Colonic mucosa (tissue), 4 donors: Measurements from ENCODE around the gene FAM168B. TPM values are rescaled to one million over a fixed set of nuclear protein-coding genes. Genes with fewer than 3 reads are reported as not detected.

Source experiments
- DNase-seq: peaks from one replicate; pipeline ENCODE4 v3.0.0-alpha.2; 2020
- H3K27ac ChIP-seq: fragments of 200-600 bp; one replicate; pipeline ENCODE4 v1.8.0; 2021
- H3K27me3 ChIP-seq: fragments of 200-600 bp; one replicate; pipeline ENCODE4 v1.8.0; 2021
- H3K36me3 ChIP-seq: fragments of 200-600 bp; one replicate; pipeline ENCODE4 v1.8.0; 2021
- H3K4me1 ChIP-seq: fragments of 200-600 bp; one replicate; pipeline ENCODE4 v1.8.0; 2021; ENCODE audit warnings: mild to moderate bottlenecking
- H3K4me3 ChIP-seq: fragments of 200-600 bp; one replicate; pipeline ENCODE4 v1.8.0; 2021
- H3K9ac ChIP-seq, 2 donors: one replicate each; pipeline ENCODE4 v1.7.0; 2013; ENCODE audit warnings: control low read depth in 2 of 2, low read depth in 2 of 2, low read length in 2 of 2
- H3K9me3 ChIP-seq: fragments of 200-600 bp; one replicate; pipeline ENCODE4 v1.8.0; 2021
- intact Hi-C: fragments of 100-400 bp; cut with DNase I; formaldehyde crosslinking; loops from one replicate; pipeline ENCODE4 v1.14.1; 2022
- total RNA-seq, 2 donors: library from RNA; stranded (reverse); fragmentation: NEBNext Ultra II Directional in 1 of 2; extraction: Animal tissue kit (Norgen Biotek cat#: 25700) in 1 of 2; gene quantifications; one replicate each; pipeline ENCODE4 v1.2.1, GENCODE V29; 2021
- TF ChIP-seq, protein P1 (sequence below): fragments of 200-600 bp; IDR thresholded peaks from one replicate; pipeline ENCODE4 v1.8.0; 2022; ENCODE audit warnings: antibody characterized with exemption, mild to moderate bottlenecking
- donor health status: healthy.
- donor health status: DM: no; HTN: no; CAD: no.
- donor health status: DM: no; HTN: no; CAD: no.

FAM168B gene
- total RNA-seq, 2 donors from 2014 or later, result 82.6 to 93.5 TPM

- Histone ChIP-seq H3K36me3 (no peaks in the 10 kb centered on the region), H3K9ac (no peak overlapping the region), H3K9me3 (no peaks in the 10 kb centered on the region), H3K27me3 (no peaks in the 10 kb centered on the region), H3K27ac (no peak overlapping the region), H3K4me3 (no peak overlapping the region), H3K4me1 (no peaks in the 10 kb centered on the region)
- DNase-seq, result no peak
- TF ChIP-seq, protein P1, sequence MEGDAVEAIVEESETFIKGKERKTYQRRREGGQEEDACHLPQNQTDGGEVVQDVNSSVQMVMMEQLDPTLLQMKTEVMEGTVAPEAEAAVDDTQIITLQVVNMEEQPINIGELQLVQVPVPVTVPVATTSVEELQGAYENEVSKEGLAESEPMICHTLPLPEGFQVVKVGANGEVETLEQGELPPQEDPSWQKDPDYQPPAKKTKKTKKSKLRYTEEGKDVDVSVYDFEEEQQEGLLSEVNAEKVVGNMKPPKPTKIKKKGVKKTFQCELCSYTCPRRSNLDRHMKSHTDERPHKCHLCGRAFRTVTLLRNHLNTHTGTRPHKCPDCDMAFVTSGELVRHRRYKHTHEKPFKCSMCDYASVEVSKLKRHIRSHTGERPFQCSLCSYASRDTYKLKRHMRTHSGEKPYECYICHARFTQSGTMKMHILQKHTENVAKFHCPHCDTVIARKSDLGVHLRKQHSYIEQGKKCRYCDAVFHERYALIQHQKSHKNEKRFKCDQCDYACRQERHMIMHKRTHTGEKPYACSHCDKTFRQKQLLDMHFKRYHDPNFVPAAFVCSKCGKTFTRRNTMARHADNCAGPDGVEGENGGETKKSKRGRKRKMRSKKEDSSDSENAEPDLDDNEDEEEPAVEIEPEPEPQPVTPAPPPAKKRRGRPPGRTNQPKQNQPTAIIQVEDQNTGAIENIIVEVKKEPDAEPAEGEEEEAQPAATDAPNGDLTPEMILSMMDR, result no peak
- intact Hi-C loops, result no loop called here
Measured at GRCh38 chr2:131127981-131128380, 34.7 kb upstream of the FAM168B start.

DNA sequence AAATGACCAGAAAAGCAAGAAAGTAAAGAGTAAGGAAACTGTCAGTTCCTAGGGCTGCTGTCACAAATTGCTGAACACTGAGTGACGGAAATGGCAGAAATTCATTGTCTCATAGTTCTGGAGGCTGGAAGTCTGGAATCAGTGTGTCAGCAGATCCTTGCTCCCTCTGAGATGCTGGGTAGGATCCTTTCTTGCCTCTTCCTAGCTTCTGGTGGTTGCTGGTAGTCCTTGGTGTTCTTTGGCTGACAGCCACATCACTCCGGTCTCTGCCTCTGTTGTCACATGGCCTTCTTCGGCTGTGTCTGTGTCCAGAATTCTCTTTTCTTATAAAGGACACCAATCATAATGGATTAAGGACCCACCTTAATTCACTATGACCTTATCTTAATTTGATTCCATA lies 33.8 kb upstream of the FAM168B start:
- Histone ChIP-seq H3K36me3 (no peaks in the 10 kb centered on the region), H3K27ac (no peak overlapping the region), H3K9me3 (no peaks in the 10 kb centered on the region), H3K27me3 (no peaks in the 10 kb centered on the region), H3K9ac (no peak overlapping the region), H3K4me3 (no peak overlapping the region), H3K4me1 (no peaks in the 10 kb centered on the region)
- TF ChIP-seq, protein P1, result no peak
- intact Hi-C loops, result no loop called here
- no peak for DNase-seq

DNA sequence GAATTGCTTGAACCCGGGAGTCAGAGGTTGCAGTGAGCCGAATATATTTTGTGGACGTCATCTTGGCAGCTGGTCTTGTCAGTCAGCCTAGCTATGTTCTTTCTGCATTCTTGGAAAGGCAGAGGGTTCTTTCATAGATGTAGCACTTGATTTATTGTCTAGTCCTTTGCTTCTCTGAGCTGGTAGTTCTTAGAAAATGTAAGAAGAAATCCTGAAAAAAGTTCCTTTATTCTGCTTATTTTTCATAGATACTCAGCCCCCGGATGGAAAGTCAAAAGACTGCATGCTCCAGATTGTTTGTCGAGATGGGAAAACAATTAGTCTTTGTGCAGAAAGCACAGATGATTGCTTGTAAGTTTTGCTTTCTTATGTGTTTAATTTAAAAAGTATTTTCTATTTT lies 33.2 kb upstream of the FAM168B start:
- TF ChIP-seq, protein P1, result no peak
- Histone ChIP-seq H3K27me3 (no peaks in the 10 kb centered on the region), H3K9me3 (no peaks in the 10 kb centered on the region), H3K27ac (no peak overlapping the region), H3K4me1 (no peaks in the 10 kb centered on the region), H3K4me3 (no peak overlapping the region), H3K9ac (no peak overlapping the region), H3K36me3 (no peaks in the 10 kb centered on the region)
- intact Hi-C loops, result no loop called here
- no peak for DNase-seq

GRCh38 chr2:131125195-131125757 lies 32.0 kb upstream of the FAM168B start:
- Histone ChIP-seq H3K27me3 (no peaks in the 10 kb centered on the region), H3K36me3 (no peaks in the 10 kb centered on the region), H3K4me1 (no peaks in the 10 kb centered on the region), H3K9ac (no peak overlapping the region), H3K27ac (no peak overlapping the region), H3K4me3 (no peak overlapping the region), H3K9me3 (no peaks in the 10 kb centered on the region)
- intact Hi-C loops, result no loop called here
- DNase-seq, result no peak
- TF ChIP-seq, protein P1, result no peak

GRCh38 chr2:131123192-131123591 lies 29.9 kb upstream of the FAM168B start:
- Histone ChIP-seq H3K4me3 (no peak overlapping the region), H3K9ac (no peak overlapping the region), H3K4me1 (no peaks in the 10 kb centered on the region), H3K36me3 (no peaks in the 10 kb centered on the region), H3K27me3 (no peaks in the 10 kb centered on the region), H3K9me3 (no peaks in the 10 kb centered on the region), H3K27ac (no peak overlapping the region)
- intact Hi-C loops, result no loop called here
- TF ChIP-seq, protein P1, result no peak
- no peak for DNase-seq

DNA sequence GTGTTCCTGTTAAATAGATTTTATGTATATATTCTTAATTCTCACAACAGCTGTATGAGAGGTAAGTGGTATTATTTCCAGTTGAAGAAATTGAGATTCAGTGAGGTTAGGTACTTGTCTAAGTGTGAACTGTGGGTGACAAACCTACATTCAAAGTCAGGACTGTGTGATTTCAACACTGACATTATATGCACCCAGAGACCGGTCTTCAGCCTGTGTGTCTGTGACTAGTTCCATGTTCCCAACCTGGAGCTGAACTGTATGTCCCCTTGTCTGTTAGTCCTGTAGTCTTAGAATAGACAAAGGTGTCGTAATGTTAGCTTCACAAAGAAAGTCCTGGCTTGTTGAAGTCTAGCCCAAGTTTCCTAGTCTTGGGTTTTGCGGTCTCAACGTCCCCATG lies 29.2 kb upstream of the FAM168B start:
- no peaks in the 10 kb centered on the region for H3K36me3 ChIP-seq
- H3K9ac ChIP-seq, result no peak overlapping the region
- H3K27ac ChIP-seq, result no peak overlapping the region
- TF ChIP-seq, protein P1, result no peak
- intact Hi-C loops, result no loop called here
- H3K27me3 ChIP-seq, result no peaks in the 10 kb centered on the region
- H3K4me1 ChIP-seq, result no peaks in the 10 kb centered on the region
- no peaks in the 10 kb centered on the region for H3K9me3 ChIP-seq
- DNase-seq, result no peak
- no peak overlapping the region for H3K4me3 ChIP-seq
